GM12892 (cell line): ENCODE measurements around the gene GRM7.

ENCODE experiments used
- DNase-seq: peaks from one replicate; pipeline ENCODE4 v3.0.0; 2011; ENCODE audit not compliant: insufficient read length
- FAIRE-seq: peaks from 2 replicates; lab custom pipeline; 2011; peaks lifted over from hg19 to GRCh38; lab: Jason Lieb, UNC
- POLR2A ChIP-seq: IDR thresholded peaks from 2 replicates; pipeline ENCODE4 v1.6.1; 2011; ENCODE audit warnings: low read depth, low read length, control low read depth
- POLR2AphosphoS5 ChIP-seq: IDR thresholded peaks from 2 replicates; pipeline ENCODE4 v1.6.1; 2011; ENCODE audit warnings: low read depth, low read length, control low read depth
- TAF1 ChIP-seq: IDR thresholded peaks from 2 replicates; pipeline ENCODE4 v1.6.1; 2011; ENCODE audit warnings: low read depth, mild to moderate bottlenecking, control low read depth, low read length, borderline replicate concordance

Gene GRM7

GRCh38 chr3:7766530-7766929 is 905.6 kb downstream of the GRM7 start:
- DNase-seq (no peak), FAIRE-seq (no peak)
- TF ChIP-seq TAF1 (no peak), POLR2A (no peak)

GRCh38 chr3:7779331-7779730 is 918.4 kb downstream of the GRM7 start:
- no peak for TF ChIP-seq POLR2A
- TF ChIP-seq POLR2AphosphoS5: no peak
- TF ChIP-seq TAF1: no peak
- DNase-seq (no peak), FAIRE-seq (no peak)

GRCh38 chr3:7781395-7781794 is 920.5 kb downstream of the GRM7 start:
- no peak for DNase-seq
- no peak for FAIRE-seq
- no peak for TF ChIP-seq POLR2A
- TF ChIP-seq POLR2AphosphoS5: no peak
- no peak for TF ChIP-seq TAF1

GRCh38 chr3:7787871-7788828 is 927.2 kb downstream of the GRM7 start:
- FAIRE-seq (no peak), DNase-seq (no peak)
- no peak for TF ChIP-seq POLR2AphosphoS5
- no peak for TF ChIP-seq POLR2A
- TF ChIP-seq TAF1: no peak

- DNase-seq: no peak
- FAIRE-seq: no peak
- TF ChIP-seq POLR2A: no peak
- no peak for TF ChIP-seq POLR2AphosphoS5
- no peak for TF ChIP-seq TAF1
These were observed 928.0 kb downstream of the GRM7 start for GRCh38 chr3:7788881-7789280.

GRCh38 chr3:7789324-7789723 is 928.4 kb downstream of the GRM7 start:
- TF ChIP-seq POLR2A (no peak), POLR2AphosphoS5 (no peak), TAF1 (no peak)
- FAIRE-seq (no peak), DNase-seq (no peak)

- FAIRE-seq: no peak
- no peak for TF ChIP-seq POLR2AphosphoS5
- DNase-seq: no peak
These were observed 929.2 kb downstream of the GRM7 start for GRCh38 chr3:7790141-7790540.
